Vagina (tissue), 2 donors: Measurements from ENCODE around the gene ZNF662. TPM values are rescaled to one million over a fixed set of nuclear protein-coding genes. Genes with fewer than 3 reads are reported as not detected.

Experiments used
- DNase-seq, 2 donors: peaks; one replicate each; pipeline ENCODE4 v3.0.0-alpha.2; 2017; ENCODE audit errors: extremely low spot score in 2 of 2
- H3K27ac ChIP-seq: fragments of 200-600 bp; sonication (generic); one replicate; pipeline ENCODE4 v1.5.1; 2019
- H3K27me3 ChIP-seq: fragments of 200-600 bp; sonication (generic); one replicate; pipeline ENCODE4 v1.5.1; 2019
- H3K36me3 ChIP-seq, 2 donors: fragments of 200-600 bp; sonication (generic); one replicate each; pipeline ENCODE4 v1.5.1; 2017 to 2019
- H3K4me1 ChIP-seq: fragments of 200-600 bp; sonication (generic); one replicate; pipeline ENCODE4 v1.5.1; 2019
- H3K4me3 ChIP-seq, 2 donors: fragments of 200-600 bp; sonication (generic); 1 replicate in 1 of 2; 2 replicates in 1 of 2; pipeline ENCODE4 v1.5.1; 2016 to 2019
- H3K9me3 ChIP-seq: fragments of 200-600 bp; sonication (generic); one replicate; pipeline ENCODE4 v1.5.1; 2019
- POLR2A ChIP-seq, 2 donors: fragments of 450-650 bp; IDR thresholded peaks; one replicate each; pipeline ENCODE4 v1.6.1; 2017; ENCODE audit warnings: antibody characterized with exemption in 2 of 2, mild to moderate bottlenecking in 2 of 2, moderate library complexity in 2 of 2
- POLR2AphosphoS5 ChIP-seq, 2 donors: sonication (generic); formaldehyde crosslinking; IDR thresholded peaks; one replicate each; pipeline ENCODE4 v1.9.0; 2017; ENCODE audit warnings: antibody characterized with exemption in 2 of 2, mild to moderate bottlenecking in 2 of 2, low read depth in 1 of 2; ENCODE audit not compliant: insufficient read depth in 1 of 2
- intact Hi-C: fragments of 100-400 bp; cut with DNase I; formaldehyde crosslinking; loops from one replicate; pipeline ENCODE4 v1.15.1; 2023
- total RNA-seq: library from RNA; depleted of rRNA; stranded (reverse); fragments of >200 nt; gene quantifications from one replicate; pipeline ENCODE4 v1.2.3, GENCODE V29; 2016
- TF ChIP-seq, protein P1 (sequence below), 3 experiments: fragments of 450-650 bp in 2 of 3; fragments of 200-600 bp in 1 of 3; sonication (generic) in 1 of 3; IDR thresholded peaks; one replicate each; pipeline ENCODE4 v1.5.1; 2017 to 2019; ENCODE audit warnings: antibody characterized with exemption in 3 of 3, mild to moderate bottlenecking in 2 of 3, moderate library complexity in 2 of 3

The ZNF662 gene
- total RNA-seq, 1 donor from 2014 or later, result 6.6 TPM

GRCh38 chr3:42894698-42895579, 11.0 kb upstream of the ZNF662 start:
- H3K4me3 ChIP-seq, result no peak overlapping the region
- no peaks in the 10 kb centered on the region for H3K4me1 ChIP-seq
- TF ChIP-seq, protein P1, sequence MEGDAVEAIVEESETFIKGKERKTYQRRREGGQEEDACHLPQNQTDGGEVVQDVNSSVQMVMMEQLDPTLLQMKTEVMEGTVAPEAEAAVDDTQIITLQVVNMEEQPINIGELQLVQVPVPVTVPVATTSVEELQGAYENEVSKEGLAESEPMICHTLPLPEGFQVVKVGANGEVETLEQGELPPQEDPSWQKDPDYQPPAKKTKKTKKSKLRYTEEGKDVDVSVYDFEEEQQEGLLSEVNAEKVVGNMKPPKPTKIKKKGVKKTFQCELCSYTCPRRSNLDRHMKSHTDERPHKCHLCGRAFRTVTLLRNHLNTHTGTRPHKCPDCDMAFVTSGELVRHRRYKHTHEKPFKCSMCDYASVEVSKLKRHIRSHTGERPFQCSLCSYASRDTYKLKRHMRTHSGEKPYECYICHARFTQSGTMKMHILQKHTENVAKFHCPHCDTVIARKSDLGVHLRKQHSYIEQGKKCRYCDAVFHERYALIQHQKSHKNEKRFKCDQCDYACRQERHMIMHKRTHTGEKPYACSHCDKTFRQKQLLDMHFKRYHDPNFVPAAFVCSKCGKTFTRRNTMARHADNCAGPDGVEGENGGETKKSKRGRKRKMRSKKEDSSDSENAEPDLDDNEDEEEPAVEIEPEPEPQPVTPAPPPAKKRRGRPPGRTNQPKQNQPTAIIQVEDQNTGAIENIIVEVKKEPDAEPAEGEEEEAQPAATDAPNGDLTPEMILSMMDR (IDR thresholded peaks at IDR 0.05), result no peak
- TF ChIP-seq POLR2A (IDR thresholded peaks at IDR 0.05), result no peak
- TF ChIP-seq POLR2AphosphoS5 (IDR thresholded peaks at IDR 0.05; ENCODE audit: insufficient read depth in 1 of 2, low read depth in 1 of 2), result no peak
- H3K27me3 ChIP-seq, result no peaks in the 10 kb centered on the region
- no peaks in the 10 kb centered on the region for H3K9me3 ChIP-seq
- H3K36me3 ChIP-seq, result no peaks in the 10 kb centered on the region
- H3K27ac ChIP-seq, result no peak overlapping the region
- DNase-seq, result no peak
- intact Hi-C loops, result no loop called here

GRCh38 chr3:42895580-42895868, 10.4 kb upstream of the ZNF662 start:
- Histone ChIP-seq H3K4me1 (no peaks in the 10 kb centered on the region), H3K27me3 (no peaks in the 10 kb centered on the region), H3K9me3 (no peaks in the 10 kb centered on the region), H3K4me3 (no peak overlapping the region), H3K36me3 (no peaks in the 10 kb centered on the region), H3K27ac (no peak overlapping the region)
- no peak for DNase-seq
- intact Hi-C loops, result no loop called here
- no peak for TF ChIP-seq POLR2A (IDR thresholded peaks at IDR 0.05)
- TF ChIP-seq, protein P1 (IDR thresholded peaks at IDR 0.05), result no peak
- no peak for TF ChIP-seq POLR2AphosphoS5 (IDR thresholded peaks at IDR 0.05; ENCODE audit: insufficient read depth in 1 of 2, low read depth in 1 of 2)

DNA sequence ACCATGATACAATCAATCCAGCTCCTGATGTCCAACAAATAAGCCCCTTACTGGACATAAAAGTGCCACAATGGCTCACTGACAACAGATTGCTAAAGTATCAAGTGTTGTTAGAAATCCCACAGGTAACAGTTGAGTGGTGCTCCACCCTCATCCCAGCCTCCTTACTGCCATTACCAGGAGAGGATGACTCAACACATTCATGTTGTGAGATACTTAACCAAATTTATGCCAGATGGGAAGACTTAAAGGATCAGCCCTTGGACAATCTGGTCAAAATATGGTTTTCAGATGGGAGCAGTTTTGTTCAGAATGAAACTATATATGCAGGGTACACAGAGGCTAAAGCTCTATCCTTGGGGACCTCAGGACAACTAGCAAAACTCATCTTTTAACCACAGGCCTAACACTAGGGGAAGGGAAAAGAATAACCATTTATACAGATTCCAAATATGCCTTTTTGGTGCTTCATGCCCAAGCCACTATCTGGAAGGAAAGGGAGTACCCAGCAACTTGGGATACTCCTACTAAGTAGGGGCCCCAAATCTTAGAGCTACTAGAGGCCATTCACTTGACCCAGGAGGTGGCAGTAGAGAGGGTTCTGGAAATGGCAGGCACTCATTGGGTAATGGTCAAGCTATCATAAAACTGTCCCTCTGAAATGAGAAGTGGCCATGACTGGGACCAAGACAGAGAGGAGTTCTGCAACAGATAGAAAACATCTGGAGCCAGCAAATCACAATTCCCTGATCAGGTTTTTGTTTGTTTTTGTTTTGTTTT, 6.9 kb upstream of the ZNF662 start:
- TF ChIP-seq POLR2AphosphoS5 (IDR thresholded peaks at IDR 0.05; ENCODE audit: insufficient read depth in 1 of 2, low read depth in 1 of 2) (no peak), POLR2A (IDR thresholded peaks at IDR 0.05) (no peak)
- TF ChIP-seq, protein P1 (IDR thresholded peaks at IDR 0.05), result no peak
- Histone ChIP-seq H3K36me3 (no peaks in the 10 kb centered on the region), H3K4me1 (no peaks in the 10 kb centered on the region), H3K27ac (no peak overlapping the region), H3K9me3 (no peaks in the 10 kb centered on the region), H3K27me3 (no peaks in the 10 kb centered on the region), H3K4me3 (no peak overlapping the region)
- DNase-seq, result no peak
- intact Hi-C loops, result no loop called here

DNA sequence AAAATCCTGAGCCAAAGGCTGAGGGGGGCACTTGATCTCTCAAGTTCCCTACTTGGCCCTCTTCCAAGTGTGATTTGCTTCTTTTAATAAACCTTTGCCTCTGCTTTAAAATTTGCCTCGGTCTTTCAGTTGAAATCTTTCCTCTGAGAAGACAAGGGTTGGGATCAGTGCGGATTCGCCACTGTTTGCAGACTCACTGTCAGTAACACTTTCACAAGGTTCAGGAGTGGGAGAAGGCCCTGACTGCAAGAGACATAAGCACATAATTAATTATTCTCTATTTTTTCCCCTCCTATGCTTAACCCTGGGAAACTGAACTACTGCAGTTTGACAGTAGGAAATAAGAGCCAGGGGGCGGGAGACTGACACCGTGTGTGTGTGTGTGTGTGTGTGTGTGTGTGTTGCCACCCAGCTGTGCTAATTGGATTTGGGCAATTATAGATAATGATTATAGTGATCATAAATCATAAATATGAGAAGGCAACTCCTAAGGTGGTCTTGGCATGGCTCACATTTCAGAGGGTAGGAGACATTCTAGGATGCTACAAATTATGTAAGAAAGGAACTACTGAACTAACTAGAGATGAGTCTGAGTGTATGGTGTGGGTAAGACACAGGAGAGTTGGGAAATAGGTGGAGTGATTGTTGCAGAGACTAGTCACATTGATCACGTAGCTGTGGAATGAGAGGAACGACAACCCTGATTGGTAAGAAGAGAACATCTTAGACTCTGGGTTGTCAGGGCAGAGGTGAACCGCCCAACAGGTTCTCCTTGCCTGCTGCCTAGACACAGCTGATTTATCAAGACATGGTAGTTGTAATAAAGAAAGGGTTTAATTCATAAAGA, 5.5 kb upstream of the ZNF662 start:
- no peak for TF ChIP-seq POLR2A (IDR thresholded peaks at IDR 0.05)
- TF ChIP-seq, protein P1 (IDR thresholded peaks at IDR 0.05), result no peak
- no peak for TF ChIP-seq POLR2AphosphoS5 (IDR thresholded peaks at IDR 0.05; ENCODE audit: insufficient read depth in 1 of 2, low read depth in 1 of 2)
- peak overlapping the region; percentile 48 for H3K27ac ChIP-seq

More for the DNA sequence above, 5.5 kb upstream of the ZNF662 start:
- Histone ChIP-seq H3K4me3 (no peak overlapping the region), H3K36me3 (no peaks in the 10 kb centered on the region), H3K9me3 (no peaks in the 10 kb centered on the region), H3K4me1 (peaks cover 3% of the 10 kb centered on the region), H3K27me3 (no peaks in the 10 kb centered on the region)
- peak in 1 of 2 donors; percentile 29 for DNase-seq
- intact Hi-C loops, result no loop called here
